Right lobe of liver (tissue), 6 donors: ENCODE measurements around the gene DEDD2. TPM values are rescaled to one million over a fixed set of nuclear protein-coding genes. Genes with fewer than 3 reads are reported as not detected.

Experiments used
- ATAC-seq, 4 donors: fragments of 200-7000 bp; cut with Tn5 transposase; one replicate each; pipeline ENCODE4 v1.9.1; 2020; ENCODE audit warnings: mild to moderate bottlenecking in 4 of 4, moderate library complexity in 4 of 4
- DNase-seq, 3 donors: peaks; one replicate each; pipeline ENCODE4 v3.0.0-alpha.2; 2020
- H3K27ac ChIP-seq, 3 donors: fragments of 200-600 bp; one replicate each; pipeline ENCODE4 v1.8.0; 2022
- H3K27me3 ChIP-seq, 2 donors: fragments of 200-600 bp; one replicate each; pipeline ENCODE4 v1.8.0; 2022
- H3K36me3 ChIP-seq, 4 donors: fragments of 200-600 bp; sonication (generic) in 1 of 4; one replicate each; pipeline versions ENCODE4 v1.5.1 to v1.8.0; 2017 to 2022; ENCODE audit warnings: control low read depth in 1 of 4
- H3K4me1 ChIP-seq, 4 donors: fragments of 200-600 bp; sonication (generic) in 1 of 4; one replicate each; pipeline versions ENCODE4 v1.5.1 to v1.8.0; 2017 to 2022; ENCODE audit warnings: control low read depth in 1 of 4
- H3K4me3 ChIP-seq, 3 donors: fragments of 200-600 bp; one replicate each; pipeline ENCODE4 v1.8.0; 2022
- H3K9me3 ChIP-seq, 4 donors: fragments of 200-600 bp; sonication (generic) in 1 of 4; one replicate each; pipeline versions ENCODE4 v1.5.1 to v1.8.0; 2017 to 2022; ENCODE audit warnings: control low read depth in 1 of 4
- CTCF ChIP-seq, 4 donors: fragments of 200-600 bp in 3 of 4; fragments of 450-650 bp in 1 of 4; IDR thresholded peaks; one replicate each; pipeline versions ENCODE4 v1.5.1 to v1.8.0; 2016 to 2022; ENCODE audit warnings: antibody characterized with exemption in 4 of 4, mild to moderate bottlenecking in 2 of 4
- POLR2A ChIP-seq: fragments of 450-650 bp; IDR thresholded peaks from one replicate; pipeline ENCODE4 v1.6.1; 2017; ENCODE audit warnings: antibody characterized with exemption, mild to moderate bottlenecking
- WGBS: methylation state at CpG from one replicate; pipeline ENCODE4 v1.1.6; 2018; ENCODE audit warnings: low coverage, low lambda C conversion rate; ENCODE audit not compliant: insufficient coverage; ENCODE audit errors: missing lambda C conversion rate; 5-methylcytosine and 5-hydroxymethylcytosine counted together
- intact Hi-C, 2 donors: fragments of 100-400 bp; cut with DNase I; formaldehyde crosslinking; loops; one replicate each; pipeline versions ENCODE4 v1.11.2 to v1.14.1; 2022
- total RNA-seq, 6 experiments: library from RNA; depleted of rRNA in 2 of 6; stranded (reverse); fragments of >200 nt in 2 of 6; fragmentation: NEBNext Ultra II Directional in 3 of 6; extraction: Animal tissue kit (Norgen Biotek cat#: 25700) in 3 of 6; gene quantifications; one replicate each; pipeline versions ENCODE4 v1.1.0 to v1.2.4, GENCODE V29; 2016 to 2023
- donor health status: DM: no; HTN: yes; CAD: no.
- donor health status: DM: no; HTN: no; CAD: no.
- donor health status: DM: no; HTN: no; CAD: no.
- donor health status: DM: no; HTN: yes; CAD: no.
- donor health status: DM: no; HTN: yes; CAD: no.

The DEDD2 gene
- total RNA-seq, 6 experiments from 2014 or later, result 8.1 to 18.0 (median 15.0) TPM

- ATAC-seq (peak in 1 of 4 donors; percentile 6), DNase-seq (no peak)
- intact Hi-C loops, result no loop called here
- peaks cover 0 to 4% (median 0%) of the 10 kb centered on the region in 4 donors for H3K4me1 ChIP-seq
- no peak overlapping the region for H3K4me3 ChIP-seq
- H3K27me3 ChIP-seq, result no peaks in the 10 kb centered on the region
- WGBS, result 35% methylated on average over 4 of the region's 5 CpGs
- no peak overlapping the region for H3K27ac ChIP-seq
- peaks cover 0 to 28% (median 2%) of the 10 kb centered on the region in 4 donors for H3K36me3 ChIP-seq
- no peak for TF ChIP-seq CTCF (IDR thresholded peaks at IDR 0.05)
- TF ChIP-seq POLR2A, result no peak
- no peaks in the 10 kb centered on the region for H3K9me3 ChIP-seq
Observed at GRCh38 chr19:42197375-42197817, 20.1 kb downstream of the DEDD2 start.

GRCh38 chr19:42196011-42197001 lies 21.2 kb downstream of the DEDD2 start:
- TF ChIP-seq POLR2A (no peak), CTCF (IDR thresholded peaks at IDR 0.05) (no peak)
- H3K27ac ChIP-seq, result no peak overlapping the region
- intact Hi-C loops, result no loop called here
- peak in 1 of 4 donors; percentile 3 for ATAC-seq
- no peaks in the 10 kb centered on the region for H3K9me3 ChIP-seq
- DNase-seq, result no peak
- H3K36me3 ChIP-seq, result peaks cover 0 to 26% (median 2%) of the 10 kb centered on the region in 4 donors
- WGBS, result 81% methylated on average over 27 of the region's 47 CpGs
- H3K4me3 ChIP-seq, result no peak overlapping the region
- no peaks in the 10 kb centered on the region for H3K27me3 ChIP-seq
- peaks cover 0 to 4% (median 0%) of the 10 kb centered on the region in 4 donors for H3K4me1 ChIP-seq

GRCh38 chr19:42193706-42194105 lies 23.8 kb downstream of the DEDD2 start:
- no peaks in the 10 kb centered on the region for H3K9me3 ChIP-seq
- H3K27me3 ChIP-seq, result no peaks in the 10 kb centered on the region
- no peaks in the 10 kb centered on the region for H3K4me1 ChIP-seq
- 57% methylated on average over 3 of the region's 3 CpGs for WGBS
- no peak for ATAC-seq
- TF ChIP-seq CTCF (IDR thresholded peaks at IDR 0.05), result no peak
- no peak for TF ChIP-seq POLR2A
- DNase-seq, result no peak
- H3K36me3 ChIP-seq, result peaks cover 0 to 6% (median 0%) of the 10 kb centered on the region in 4 donors
- intact Hi-C loops, result no loop called here
- H3K4me3 ChIP-seq, result no peak overlapping the region
- no peak overlapping the region for H3K27ac ChIP-seq

GRCh38 chr19:42193294-42193693 lies 24.2 kb downstream of the DEDD2 start:
- ATAC-seq (no peak), DNase-seq (no peak)
- Histone ChIP-seq H3K27ac (no peak overlapping the region), H3K27me3 (no peaks in the 10 kb centered on the region), H3K36me3 (peaks cover 0 to 2% (median 0%) of the 10 kb centered on the region in 4 donors), H3K4me3 (no peak overlapping the region), H3K9me3 (no peaks in the 10 kb centered on the region), H3K4me1 (no peaks in the 10 kb centered on the region)
- WGBS, result 70% methylated on average over 1 of the region's 1 CpG
- intact Hi-C loops, result no loop called here
- TF ChIP-seq CTCF (IDR thresholded peaks at IDR 0.05) (no peak), POLR2A (no peak)
